AG20443 (cell line): ENCODE measurements around the gene USH2A.

Source experiments
- DNase-seq: peaks from one replicate; pipeline ENCODE4 v3.0.0; 2012; ENCODE audit warnings: low spot score, mixed read lengths

Gene USH2A

DNA sequence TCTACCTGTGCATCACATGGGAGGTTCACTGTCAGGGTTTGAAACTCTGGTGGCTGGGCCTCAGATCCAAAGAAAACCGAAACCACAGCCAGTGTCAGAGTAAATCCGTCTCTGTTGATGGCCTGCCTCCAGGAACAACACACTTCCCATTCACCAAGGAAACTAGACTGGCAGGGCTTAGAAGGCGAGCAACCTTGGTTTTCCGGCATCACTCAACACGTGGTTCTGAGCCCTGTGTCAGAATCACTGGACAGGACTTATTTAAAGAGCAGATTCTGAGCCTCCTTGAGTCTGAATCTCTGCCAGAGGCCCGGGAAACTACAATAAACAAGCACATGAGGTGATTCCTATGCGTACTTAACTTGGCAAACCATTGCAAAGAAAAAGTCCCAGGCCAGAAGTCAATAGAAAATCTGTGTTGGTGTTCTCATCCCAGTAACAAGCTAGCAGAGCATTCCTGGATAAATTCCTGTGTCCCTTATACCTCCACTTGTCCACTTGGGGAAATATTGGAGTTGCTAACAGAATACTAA lies 786.1 kb downstream of the USH2A start:
- DNase-seq, result peak; percentile 70

DNA sequence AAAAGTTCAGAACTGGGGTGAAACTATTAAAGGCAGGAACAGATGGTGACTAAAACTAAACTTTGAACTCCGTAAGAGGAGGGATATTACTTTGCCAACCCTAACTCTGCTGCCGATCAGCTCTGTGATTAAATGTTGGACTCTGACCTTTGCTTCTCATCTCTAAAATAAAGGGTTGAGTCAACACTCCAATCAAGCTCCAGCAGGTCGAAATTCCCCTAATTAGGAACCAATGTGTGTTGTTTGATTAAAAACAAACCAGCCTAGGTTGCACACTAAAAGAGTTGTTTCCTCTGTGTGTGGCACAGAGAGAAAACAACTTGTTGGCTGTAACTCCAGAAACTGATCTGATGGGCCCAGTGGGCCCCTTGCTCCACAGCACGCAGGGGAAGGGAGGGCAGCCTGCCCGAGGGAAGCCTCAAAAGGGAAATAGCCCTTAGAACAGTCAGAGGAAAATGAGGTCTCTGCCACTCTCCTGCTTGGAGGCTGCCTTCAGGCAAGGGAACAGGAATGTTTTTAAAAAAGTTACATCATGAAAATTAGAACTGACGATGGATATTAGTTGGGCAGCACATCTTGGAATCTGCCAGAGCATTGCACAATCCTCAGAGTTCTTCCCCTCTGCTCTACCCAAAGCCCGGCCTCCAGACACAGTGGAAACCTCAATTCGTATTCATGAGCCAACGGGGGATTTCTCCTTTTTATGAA lies 786.8 kb downstream of the USH2A start:
- DNase-seq, result peak; percentile 88

DNA sequence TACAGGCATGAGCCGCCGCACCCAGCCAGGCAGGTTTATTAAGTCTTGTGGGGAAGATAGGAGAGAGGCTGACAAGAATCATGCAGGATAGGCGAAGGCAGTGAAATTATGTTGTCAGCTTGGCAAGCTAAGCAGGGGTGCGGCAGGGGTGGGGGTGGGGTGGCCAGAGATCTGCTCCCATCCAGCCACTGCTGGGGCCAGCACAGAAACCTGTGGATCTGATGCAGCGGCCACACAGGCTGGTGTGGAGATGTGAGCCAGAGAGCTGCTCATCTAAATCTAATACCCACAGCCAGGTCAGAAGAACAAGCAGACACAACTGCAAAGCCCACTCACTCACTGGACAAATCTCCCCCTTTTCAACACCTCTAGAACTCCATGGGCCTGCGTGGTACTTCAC lies 787.4 kb downstream of the USH2A start:
- DNase-seq, result no peak

DNA sequence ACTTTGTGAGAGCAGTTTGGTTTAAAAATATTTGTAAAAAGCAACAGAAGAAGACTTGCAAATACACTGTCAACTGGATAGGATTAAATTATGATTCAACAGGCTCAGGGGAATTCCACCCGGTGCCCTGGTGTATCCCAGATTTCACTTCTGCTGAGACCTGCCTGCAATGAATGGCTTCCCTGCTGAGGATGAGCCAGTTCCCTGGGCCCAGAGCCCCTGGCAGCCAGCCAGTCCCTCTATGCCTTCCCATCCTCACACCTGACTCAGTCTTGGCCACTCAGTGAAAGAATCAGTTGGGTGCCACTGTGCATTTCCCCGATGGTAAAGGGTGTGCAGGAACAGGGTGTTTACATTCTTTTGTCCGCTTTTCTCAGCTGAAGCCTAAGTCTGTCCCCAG lies 791.8 kb downstream of the USH2A start:
- DNase-seq, result no peak

DNA sequence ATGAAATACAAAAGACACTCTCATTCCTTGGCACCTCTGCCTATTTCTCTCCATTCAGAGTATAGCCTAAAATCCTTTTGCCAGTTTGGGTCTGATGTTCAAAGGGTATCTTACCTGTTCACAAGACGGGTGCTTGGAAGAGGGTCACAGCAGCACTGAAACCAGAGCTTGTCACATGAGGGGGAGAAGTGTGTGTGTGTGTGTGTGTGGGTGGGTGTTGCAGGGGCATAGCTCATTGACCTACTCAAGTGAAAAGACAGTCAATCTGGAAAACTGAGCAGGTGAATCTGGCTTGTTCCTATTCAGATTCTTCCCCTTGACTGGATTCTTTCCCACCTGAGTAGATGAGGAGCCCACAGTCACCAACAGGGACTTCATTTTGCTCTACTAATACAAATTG lies 792.2 kb downstream of the USH2A start:
- no peak for DNase-seq

DNA sequence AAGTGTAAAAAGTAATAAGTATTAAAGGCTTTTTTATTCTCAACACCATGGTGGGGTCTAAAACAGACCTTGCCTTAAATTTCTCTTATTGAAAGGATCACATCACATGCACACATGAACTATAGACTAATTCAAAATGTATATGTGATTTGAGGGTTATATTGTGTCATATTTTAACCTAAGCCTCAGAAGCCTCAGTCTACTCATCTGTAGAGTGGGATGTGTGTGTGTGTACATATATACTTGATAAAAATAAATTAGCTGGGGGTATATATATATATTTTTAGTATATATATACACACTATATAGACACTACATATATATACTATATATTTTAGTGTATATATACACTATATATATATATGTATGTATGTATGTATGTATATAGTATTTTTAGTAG lies 797.3 kb downstream of the USH2A start:
- DNase-seq, result no peak

DNA sequence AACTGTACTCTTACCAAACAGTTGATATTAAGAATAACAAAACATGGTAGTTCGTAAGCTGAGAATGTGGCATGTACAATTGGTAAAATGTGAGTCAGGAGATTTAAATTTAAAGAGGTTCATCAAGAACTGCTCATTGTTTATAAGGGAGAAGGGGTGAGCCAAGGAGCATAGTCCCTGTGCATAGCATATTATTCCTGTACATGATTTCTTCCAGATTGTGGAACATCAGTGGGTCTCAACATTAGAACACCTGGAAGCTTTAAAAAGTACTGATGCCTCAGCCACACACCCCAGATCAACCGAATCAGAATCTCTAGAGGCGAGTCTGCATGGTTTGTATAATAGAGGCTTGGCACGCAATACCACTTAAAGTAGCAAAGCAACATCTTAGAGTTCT lies 800.1 kb downstream of the USH2A start:
- DNase-seq, result no peak

DNA sequence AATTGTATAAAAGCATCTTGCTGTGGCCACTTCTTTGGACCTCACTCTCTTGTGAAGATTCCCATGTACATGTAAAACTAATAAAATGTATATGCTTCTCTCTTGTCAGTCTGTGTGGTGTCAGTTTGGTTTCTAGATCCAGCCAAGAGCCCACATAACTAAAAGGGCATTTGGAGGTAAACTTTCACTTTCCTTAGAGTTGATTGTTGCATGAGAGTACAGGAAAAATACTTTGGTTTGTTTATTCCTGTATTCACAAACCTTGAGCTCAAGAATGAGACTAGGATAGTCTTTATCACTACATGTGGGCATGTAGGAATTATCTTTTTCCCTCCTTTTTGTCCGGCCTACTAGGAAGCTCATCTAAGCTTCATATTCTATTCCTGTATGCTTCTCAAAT lies 805.3 kb downstream of the USH2A start:
- DNase-seq, result no peak

DNA sequence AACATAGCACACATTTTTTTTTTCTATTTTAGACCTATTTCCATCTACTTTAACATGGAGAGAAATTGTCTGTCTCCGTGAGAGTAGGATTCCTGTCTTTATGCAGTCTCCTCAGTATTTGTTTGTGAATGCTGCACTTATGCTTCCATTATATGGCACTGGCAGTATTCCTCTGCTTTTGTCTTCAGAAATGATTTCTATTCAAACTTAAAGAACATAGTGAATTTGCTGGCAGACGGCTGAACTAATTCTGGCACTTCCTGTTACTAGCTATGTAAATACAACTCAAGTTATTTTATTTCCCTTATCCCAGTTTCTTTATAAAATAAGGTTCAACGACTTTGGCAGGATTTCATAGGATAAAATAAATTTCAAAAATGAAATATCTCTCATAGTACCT lies 810.9 kb downstream of the USH2A start:
- no peak for DNase-seq

DNA sequence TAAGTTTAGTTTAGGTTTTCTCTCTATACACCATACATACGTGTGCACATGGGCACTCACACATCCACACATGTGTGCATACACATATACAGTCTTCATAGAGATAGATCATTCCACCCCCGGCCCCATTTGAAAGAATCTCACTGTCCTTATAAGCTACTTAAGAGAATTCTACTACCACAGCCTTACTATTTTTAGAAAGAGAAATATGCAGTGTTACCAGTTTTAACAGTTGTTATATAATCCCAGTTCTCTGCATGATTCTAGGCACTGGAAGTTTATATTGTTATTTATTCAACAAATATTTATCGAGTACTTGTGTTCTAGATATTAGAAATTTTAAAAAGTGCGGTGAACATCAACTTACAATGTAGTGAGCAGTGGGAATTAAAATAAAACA lies 814.6 kb downstream of the USH2A start:
- DNase-seq, result no peak

DNA sequence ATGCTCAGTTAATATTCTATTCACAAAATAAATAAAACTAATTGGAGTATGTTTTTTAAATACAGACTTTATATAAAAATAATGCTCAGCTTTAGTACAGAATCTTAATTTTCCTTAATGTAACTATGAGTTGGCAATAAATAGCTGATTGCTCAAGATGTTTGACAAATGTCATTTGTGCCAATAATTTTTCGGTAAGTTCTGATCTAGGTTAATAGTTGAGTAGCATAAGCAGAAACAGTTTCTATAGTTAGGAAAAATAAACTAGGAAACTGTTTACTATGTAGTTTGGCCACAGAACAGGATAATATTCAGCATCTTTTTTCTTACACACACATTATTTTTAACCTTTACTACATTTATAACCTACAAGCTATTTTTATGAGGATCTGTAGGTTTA lies 815.8 kb downstream of the USH2A start:
- DNase-seq, result no peak

DNA sequence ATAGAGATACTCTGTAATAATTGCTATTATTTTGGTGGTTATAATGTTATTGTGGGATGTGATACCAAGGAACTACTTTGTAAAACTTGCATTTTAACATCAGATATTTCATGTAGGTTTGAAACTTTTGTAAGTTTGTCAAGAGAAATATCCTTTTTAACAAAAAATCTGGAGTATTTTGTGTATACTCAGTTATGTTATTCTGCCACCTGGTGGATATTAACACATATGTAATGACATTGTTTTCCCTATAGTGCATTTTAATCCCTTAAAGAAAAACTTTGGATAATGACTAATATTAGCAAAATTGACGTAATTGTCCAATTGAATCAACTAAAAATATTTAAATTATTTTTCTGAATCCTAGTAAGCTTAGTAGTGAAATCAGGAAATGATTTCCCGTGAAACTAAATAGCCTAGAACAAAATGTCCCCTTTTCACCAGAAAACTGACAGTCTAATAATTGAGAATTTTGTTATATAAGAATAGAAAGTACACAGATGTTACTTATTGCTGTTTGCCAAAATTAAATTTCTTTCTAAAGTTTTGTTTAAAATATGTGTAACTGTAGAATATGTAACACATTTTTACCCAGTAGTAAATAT lies 816.6 kb downstream of the USH2A start:
- no peak for DNase-seq

DNA sequence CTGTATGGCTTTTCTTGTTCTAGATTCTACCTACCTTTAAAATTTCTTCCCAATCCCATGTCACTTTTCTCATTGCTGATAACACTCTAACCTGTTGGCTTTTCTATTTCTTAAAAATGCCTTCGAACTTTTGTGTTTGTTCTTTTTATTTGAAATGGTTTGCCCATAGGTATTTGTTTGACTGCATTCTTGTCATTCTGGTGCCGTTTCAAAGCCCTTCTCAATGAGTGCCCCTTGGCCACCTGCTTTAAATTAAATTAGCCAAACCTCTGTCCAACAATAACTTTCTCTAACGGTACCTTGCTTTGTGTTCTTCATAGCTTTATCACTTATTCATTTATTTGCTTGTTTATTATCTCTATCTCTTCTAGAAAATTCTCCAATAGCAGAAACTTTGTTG lies 817.2 kb downstream of the USH2A start:
- DNase-seq, result no peak

DNA sequence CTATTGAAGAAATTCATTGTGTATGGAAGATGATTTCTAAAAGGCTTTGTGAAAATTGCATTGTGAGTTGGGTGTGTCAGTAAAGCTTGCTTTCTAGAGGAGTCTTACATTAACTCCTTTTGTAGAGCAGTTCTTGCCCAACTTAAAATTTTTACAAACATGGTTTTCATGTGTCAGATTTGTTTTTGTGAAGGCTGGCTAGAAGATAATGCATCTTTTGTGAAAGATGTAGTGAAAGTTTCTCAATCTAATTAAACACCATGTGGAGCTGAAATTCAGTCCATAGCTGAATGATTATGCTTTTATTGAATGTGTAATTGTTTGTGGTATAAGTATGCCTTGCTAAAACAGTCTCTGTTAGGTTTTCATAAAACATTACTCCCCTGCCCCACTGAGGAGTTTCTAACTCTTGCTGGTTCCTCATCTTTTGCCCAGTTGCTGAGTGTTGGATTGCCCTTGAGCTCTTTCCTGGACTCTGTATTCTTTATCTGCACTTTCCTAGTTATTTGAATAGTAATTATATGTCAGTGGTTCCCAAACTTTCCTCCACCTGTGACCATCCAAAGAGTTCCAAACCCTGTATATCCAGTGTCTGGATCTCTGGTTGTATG lies 818.1 kb downstream of the USH2A start:
- DNase-seq, result no peak

DNA sequence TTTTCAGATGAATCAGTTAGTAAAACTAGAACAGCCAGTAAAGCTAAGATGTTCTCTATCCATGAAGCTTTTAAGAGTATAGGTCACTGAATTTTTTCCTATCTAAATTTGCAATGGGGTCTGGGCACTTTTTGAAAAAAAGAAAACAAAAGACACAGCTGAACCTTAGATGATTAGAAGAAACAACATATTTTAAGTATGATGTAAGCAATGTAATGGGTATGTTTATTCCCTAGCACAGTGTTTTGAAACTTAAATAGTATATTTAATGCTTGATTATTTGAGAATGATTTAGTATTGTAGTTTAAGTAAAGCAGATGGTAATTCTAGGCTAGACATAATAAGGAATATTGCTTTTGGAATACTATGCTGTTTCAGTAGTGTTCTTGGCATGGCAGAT lies 819.9 kb downstream of the USH2A start:
- DNase-seq, result no peak

DNA sequence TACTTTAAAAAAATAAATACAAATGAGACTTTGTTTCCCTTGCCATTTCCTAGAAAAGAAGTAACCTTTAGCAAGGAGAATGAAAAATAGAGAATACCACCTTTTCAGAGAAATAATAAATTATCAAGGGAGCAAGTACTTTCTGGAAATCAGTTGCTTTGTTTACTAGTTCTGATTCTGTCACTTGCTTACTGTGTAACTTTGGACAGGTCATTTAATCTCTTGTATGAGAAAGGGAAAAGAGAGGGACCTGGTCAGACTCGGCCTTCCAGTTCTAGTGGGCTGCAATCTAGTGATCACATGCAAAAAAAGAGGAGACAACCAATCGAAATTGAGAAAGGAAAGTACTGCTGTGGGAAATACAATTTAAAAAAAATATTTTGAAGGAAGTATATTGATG lies 822.0 kb downstream of the USH2A start:
- DNase-seq, result no peak

DNA sequence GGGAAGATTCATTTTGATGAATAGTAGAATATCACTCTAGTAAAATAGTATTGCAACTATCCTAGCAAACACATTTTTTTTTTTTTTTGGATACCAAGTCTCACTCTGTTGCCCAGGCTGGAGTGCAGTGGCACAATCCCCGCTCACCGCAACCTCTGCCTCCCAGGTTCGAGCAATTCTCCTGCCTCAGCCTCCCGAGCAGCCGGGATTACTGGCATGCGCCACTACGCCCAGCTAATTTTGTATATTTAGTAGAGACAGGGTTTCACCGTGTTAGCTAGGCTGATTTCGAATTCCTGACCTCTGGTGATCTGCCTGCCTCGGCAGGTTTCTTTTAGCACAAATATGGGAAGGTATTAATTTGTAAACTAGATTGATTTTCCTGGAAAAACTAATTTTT lies 822.4 kb downstream of the USH2A start:
- DNase-seq, result no peak

DNA sequence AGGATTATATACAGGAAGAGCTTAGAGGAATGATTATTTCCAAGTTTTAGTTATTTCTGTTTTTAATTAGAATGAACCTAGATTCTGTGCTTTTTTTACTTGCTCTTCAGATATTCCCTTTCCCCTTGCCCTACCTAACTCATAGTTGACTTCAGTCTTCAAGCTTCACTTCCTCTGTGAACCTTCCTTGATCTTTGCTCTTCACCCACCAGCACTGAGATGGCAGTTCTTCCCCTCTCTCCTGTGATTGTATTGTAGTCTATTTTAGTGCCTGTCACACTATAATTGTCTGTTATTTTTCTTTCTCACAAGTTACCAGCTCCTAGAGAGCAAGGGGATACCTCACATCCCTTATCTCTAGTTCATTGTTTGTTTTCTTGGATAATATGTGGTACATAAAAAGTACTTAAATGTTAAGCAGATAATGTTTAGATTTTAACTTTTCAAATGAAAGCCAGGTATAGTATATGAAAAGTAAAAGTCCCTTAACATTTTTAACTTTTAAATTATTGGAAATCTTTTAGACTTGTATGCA lies 822.9 kb downstream of the USH2A start:
- no peak for DNase-seq

DNA sequence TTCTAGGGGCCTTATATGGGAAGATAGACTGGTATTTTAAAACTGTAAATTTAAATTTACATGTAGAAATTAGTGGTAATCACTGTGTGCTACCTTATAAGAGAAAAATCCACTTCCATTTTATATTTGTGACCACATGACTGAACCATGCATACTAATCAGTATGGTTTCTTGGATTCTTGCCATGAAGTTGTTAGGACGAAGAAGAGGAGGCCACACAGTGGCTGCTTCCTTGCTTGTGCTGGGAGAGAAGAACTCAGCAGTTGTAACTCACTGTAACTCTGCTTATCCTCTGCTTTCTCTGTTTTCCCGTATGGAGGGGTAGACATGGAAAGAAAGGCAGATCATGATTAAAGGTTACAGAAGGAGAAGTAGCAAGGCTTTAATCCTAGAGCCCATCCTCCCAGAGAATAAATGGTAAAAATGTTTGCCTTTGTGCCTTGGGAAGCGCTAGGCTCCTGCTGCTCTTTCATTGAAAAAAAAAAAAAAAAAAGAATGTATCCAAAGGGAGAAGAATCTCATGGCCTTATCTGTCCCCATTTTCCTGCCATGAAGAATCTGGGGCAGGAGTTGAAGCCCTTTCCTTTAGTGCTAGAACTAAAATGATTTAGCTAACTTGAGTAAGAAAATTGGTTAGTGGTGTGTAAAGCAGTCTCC lies 823.7 kb downstream of the USH2A start:
- no peak for DNase-seq

DNA sequence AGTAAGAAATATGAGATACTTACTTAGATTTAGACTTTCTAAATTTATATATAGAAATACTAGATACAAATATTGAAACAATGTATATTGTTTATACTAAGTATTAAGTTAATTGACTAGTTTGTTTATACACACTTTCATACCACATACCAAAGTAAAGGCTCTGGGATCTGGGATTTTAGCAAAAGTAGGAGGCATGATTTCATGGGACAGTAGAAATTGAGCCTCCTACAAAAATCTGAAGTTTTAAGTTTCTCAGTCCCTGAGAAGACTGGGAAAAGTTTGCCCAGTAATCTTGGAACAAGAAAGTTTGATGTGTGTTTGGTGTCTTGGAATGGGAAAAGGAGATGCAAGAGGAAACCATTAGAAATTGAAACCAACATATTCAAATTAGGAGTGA lies 825.3 kb downstream of the USH2A start:
- DNase-seq, result no peak

DNA sequence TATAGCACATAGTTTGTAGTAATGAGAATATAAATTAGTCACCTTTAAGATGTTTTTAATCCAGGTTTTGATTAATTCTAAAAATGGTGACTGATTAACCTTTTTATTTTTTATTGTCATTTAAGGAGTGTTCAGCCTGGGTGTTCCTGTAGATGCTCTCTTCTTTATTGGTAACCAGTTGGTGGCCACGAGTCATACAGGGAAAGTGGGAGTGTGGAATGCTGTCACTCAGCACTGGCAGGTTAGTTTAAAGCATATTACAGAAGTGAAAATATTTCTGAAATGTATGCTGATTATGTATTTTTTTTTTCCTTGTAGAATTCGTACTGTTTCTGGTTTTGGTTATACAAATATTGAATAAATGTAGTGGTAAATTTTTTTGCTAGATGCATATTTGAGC lies 828.0 kb downstream of the USH2A start:
- no peak for DNase-seq

DNA sequence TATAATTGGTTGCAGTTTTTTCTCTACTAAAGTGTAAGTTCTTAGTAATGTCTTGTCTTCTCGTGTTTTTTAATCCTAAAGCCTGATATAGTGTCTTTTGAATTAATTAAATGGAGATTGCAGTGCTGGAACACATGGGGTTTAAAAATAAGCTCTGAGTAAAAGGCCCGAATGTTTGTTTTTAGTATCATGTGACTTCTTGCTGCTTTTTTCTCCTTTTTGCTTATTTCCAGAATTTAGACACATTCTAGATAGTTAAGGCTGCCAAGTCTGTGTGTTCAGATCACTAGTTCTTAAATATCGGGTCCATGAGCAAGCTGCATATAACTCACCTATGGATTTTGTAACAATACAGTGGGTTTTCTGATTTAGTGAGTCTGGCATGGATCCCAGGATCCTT lies 828.6 kb downstream of the USH2A start:
- DNase-seq, result peak; percentile 7
